ENCODE measurements around the gene LRRC40. TPM values are rescaled to one million over a fixed set of nuclear protein-coding genes. Genes with fewer than 3 reads are reported as not detected.
"Not testable (repeated sequence)": the region's sequence is repeated elsewhere in the genome, so short reads cannot be mapped to it uniquely, and the experiment has no call there.

Gene LRRC40
- total RNA-seq, 1 donor from 2014 or later = 27.3 TPM

DNA sequence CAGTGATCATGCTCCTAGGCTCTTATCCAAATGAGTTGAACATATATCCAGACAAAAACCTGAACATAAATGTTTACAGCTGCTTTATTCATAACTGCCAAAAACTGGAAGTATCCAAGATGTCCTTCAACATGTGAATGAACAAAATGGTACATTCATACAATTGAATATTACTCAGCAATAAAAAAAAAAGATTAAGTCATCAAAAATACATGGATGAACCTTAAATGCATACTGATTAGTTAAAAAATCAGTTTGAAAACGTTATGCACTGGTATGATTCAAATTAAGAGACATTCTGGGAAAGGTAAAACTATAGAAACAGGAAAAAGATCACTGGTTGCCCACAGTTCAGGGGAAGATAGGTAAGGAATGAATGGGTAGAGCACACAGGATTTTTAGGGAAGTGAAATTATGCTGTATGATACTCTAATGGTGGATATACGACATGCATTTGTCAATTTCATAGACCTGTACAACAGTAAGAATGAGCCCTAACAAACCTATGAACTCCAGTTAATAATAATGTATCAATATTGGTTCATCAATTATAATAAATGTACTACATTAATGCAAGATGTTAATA, 3.1 kb downstream of the LRRC40 start:
- DNase-seq (ENCODE audit: low read depth, low spot score) = no peak

DNA sequence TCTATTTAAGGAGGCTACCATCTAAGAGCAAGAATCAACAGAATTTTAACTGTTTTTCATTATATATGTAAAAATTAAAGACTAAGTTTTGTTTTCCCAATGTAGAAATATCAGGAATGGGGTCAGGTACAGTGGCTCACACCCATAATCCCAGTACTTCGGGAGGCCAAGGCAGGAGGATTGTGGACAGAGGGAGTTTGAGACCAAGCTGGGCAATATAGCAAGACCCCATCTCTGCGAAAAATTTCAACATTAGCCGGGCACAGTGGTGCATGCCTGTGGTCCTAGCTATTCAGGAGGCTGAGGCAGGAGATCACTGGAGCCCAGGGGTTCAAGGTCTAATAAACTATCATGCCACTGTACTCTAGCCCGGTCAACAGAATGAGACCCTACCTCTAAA, 5.3 kb downstream of the LRRC40 start:
- no peak for DNase-seq (ENCODE audit: low read depth, low spot score)

DNA sequence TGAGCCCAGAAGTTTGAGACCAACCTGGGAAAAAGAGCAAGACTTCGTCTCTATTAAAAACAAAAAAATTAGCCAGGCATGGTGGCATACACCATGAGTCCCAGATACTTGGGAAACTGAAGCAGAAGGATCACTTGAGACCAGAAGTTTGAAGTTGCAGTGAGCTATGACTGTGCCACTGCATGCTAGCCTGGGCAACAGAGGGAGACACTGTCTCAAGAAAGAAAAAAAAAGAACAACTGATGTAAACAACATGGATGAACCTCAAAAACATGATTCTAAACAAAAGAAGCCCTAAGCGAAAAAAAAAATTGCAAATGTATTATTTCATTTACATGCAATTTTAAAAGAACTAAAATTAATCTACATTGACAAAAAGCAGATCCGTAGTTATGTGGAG, 9.0 kb downstream of the LRRC40 start:
- DNase-seq (ENCODE audit: low read depth, low spot score) = no peak

DNA sequence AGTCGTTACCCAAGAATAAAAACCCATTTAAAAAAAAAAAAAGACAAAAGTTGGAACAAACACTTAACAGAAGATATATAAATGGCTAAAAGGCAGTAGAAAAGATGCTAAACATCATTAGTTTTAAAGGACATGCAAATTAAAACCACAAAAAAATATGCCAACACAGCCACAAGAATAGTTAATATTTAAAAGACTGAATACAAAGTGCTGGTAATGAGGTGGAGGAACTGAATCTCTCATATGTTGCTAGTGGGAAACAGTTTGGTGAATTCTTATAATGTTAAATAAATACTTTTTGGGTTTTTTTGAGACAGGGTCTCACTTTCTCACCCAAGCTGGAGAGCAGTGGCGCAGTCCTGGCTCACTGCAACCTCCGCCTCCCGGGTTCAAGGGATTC, 10.0 kb downstream of the LRRC40 start:
- DNase-seq (ENCODE audit: low read depth, low spot score) = no peak

- DNase-seq (ENCODE audit: low read depth, low spot score) = no peak
Measured at GRCh38 chr1:70194601-70195000, 10.8 kb downstream of the LRRC40 start.

DNA sequence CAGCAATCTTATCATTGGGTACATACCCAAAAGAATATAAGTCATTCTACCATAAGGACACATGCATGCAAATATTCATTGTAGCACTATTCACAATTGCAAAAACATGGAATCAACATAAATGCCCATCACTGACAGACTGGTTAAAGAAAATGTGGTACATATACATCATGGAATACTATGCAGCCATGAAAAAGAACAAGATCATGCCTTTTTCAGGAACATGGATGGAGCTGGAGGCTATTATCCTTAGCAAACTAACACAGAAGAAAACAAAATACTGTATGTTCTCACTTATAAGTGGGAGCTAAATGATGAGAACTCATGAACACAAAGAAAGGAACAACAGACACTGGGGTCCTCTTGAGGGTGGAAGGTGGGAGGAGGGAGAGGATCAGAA, 12.9 kb downstream of the LRRC40 start:
- DNase-seq (ENCODE audit: low read depth, low spot score) = not testable (repeated sequence)

DNA sequence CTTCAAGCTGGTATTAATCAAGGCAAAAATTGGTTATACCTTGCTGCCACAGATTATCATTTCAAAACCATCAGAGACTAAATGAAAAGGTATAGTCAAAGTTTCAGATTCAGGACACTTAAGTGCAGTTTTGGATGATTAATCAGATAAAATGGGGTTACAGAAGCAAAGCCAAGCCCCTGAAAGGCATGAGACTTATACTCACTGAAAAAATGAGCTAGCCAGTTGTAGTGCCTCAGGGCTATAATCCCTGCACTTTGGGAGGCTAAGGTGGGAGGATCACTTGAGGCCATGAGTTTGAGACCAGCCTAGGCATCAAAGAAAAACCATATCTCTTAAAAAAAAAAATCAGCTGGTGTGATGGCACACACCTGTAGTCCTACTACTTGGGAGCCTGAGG, 15.2 kb downstream of the LRRC40 start:
- no peak for DNase-seq (ENCODE audit: low read depth, low spot score)

DNA sequence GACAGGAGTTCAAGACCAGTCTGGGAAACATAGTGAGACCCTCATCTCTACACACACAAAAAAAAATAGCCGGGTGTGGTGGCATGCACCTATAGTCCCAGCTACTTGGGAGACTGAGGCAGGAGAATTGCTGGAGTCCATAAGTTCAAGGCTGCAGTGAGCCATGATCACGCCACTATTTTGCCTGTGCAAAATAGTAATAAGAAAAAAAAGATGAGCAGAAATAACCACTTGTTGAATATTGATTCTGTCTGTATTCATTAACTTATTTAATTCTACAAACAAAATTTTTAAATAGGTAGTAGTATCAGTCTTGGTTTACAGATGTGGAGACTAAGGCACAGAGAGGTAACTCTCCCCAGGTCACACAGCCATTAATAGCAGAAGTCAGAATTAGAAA, 16.9 kb downstream of the LRRC40 start:
- no peak for DNase-seq (ENCODE audit: low read depth, low spot score)

DNA sequence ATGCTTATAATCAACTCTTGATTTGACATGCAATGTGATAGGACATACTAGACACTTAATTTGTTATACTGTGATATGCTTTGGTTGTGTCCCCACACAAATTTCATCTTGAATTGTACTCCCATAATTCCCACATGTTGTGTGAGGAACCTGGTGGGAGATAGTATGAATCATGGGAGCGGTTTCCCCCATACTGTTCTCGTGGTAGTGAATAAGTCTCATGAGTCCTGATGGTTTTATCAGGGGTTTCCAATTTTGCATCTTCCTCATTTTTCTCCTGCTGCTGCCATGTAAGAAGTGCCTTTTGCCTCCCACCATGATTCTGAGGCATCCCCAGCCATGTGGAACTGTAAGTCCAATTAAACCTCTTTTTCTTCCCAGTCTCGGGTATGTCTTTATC, 20.2 kb downstream of the LRRC40 start:
- not testable (repeated sequence) for DNase-seq (ENCODE audit: low read depth, low spot score)

GRCh38 chr1:70171512-70171911, 33.9 kb downstream of the LRRC40 start:
- DNase-seq (ENCODE audit: low read depth, low spot score) = no peak

GRCh38 chr1:70169018-70169839, 36.1 kb downstream of the LRRC40 start:
- no peak for DNase-seq (ENCODE audit: low read depth, low spot score)

DNA sequence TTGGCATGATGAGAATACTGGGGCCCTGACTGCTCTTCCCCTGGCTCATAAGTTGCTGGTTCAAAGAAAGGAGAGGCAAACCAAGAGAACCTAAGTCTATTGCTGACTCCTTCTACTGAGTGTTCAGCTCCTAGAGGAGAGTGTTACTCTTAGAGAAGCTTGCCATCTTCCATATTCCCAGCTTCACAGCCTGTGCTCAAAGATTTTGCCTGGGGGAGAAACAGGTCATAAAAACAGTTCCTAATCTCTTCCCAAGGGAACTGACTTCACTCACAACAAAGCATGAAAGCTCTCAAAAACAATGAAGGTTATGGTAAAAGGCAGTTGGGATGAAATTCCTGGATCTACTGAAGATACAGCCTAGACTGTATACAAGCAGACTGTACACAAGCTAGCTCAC, 37.1 kb downstream of the LRRC40 start:
- no peak for DNase-seq (ENCODE audit: low read depth, low spot score)

GRCh38 chr1:70164350-70164749, 41.0 kb downstream of the LRRC40 start:
- DNase-seq (ENCODE audit: low read depth, low spot score) = no peak

- DNase-seq (ENCODE audit: low read depth, low spot score) = no peak
Measured at GRCh38 chr1:70156529-70157120, 48.8 kb downstream of the LRRC40 start.

DNA sequence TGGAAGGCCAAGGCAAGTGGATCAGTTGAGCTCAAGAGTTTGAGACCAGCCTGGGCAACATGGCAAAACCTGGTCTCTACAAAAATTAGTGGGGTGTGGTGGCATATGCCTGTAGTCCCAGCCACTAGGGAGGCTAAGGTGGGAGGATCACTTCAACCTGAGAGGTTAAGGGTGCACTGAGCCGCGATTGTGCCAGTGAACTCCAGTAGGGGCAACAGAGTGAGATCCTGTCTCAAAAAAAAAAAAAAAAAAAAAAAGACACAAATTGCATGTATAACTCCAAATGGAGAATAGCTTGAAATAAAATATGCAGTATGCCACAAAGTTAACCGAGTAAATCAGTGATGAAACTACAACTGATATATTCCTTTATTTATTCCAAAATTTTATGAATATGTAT, 51.6 kb downstream of the LRRC40 start:
- DNase-seq (ENCODE audit: low read depth, low spot score) = no peak

DNA sequence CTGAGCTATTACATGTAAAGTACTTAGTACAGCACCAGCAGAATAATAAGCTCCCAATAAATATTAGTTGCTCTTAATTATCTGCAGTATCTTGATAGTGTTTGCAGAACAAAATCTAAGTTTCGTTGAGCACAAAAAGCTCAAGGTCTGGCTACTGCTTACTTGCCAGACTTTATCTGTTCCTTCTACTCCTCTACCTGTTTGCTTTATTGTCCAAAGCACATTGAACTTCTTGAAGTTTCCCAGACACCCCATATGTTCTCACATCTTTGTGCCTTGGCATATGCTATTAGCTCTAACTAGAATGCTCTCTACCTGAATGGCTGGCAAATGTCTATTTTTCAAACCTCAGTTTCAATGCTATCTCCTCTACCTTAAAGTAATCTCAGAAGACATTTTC, 54.9 kb downstream of the LRRC40 start:
- no peak for DNase-seq (ENCODE audit: low read depth, low spot score)

GRCh38 chr1:70146488-70146887, 58.9 kb downstream of the LRRC40 start:
- DNase-seq (ENCODE audit: low read depth, low spot score) = no peak

- DNase-seq (ENCODE audit: low read depth, low spot score) = no peak
Measured at GRCh38 chr1:70143048-70143659, 62.2 kb downstream of the LRRC40 start.

DNA sequence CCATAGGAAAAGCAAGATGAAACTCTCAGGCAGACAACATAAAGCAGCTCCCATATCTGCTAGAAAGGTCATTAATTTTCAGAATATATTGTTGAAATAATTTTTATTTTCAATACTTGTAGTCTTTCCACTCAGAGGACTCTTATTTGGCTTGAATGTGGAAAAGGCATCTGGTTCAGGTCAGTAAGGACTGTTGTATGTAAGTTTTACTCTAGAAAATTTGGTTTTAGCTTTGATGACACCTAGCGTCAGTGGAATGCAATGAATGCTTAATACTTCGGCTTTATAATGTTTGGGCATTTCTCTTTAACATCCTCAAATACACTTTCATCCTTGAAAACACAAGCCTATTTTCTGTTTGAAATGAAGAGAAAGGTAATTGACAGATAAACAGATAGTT, 63.3 kb downstream of the LRRC40 start:
- no peak for DNase-seq (ENCODE audit: low read depth, low spot score)

GRCh38 chr1:70140894-70141293, 64.5 kb downstream of the LRRC40 start:
- no peak for DNase-seq (ENCODE audit: low read depth, low spot score)

DNA sequence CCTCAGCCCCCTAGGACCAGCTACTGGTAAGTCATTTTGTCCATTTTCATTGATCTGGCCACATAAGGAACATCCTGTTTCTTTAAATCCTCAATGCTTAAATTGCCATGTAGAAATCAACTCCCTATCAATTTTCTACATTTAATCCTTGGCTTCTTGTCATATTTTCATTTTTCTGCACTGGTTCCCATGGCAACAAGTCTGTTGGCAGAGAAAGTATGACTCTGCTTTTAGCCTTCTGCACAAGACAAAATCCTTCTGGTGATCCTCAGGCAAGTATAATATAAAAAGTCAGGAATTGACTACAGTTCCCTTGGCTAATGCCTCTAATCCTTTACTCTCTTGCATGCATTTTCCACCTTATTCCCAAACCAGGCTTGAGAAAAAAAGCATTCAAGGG, 65.0 kb downstream of the LRRC40 start:
- DNase-seq (ENCODE audit: low read depth, low spot score) = no peak

GRCh38 chr1:70134148-70134547, 71.2 kb downstream of the LRRC40 start:
- DNase-seq (ENCODE audit: low read depth, low spot score) = no peak
